Kidney (tissue), 14 donors: ENCODE measurements around the gene LBH. TPM values are rescaled to one million over a fixed set of nuclear protein-coding genes. Genes with fewer than 3 reads are reported as not detected.

Experiments
- DNase-seq, 5 donors: peaks; one replicate each; pipeline ENCODE4 v3.0.0-alpha.2; 2013 to 2020
- FAIRE-seq: peaks from 2 replicates; lab custom pipeline; 2012; peaks lifted over from hg19 to GRCh38; lab: Jason Lieb, UNC
- H3K27ac ChIP-seq, 2 donors: one replicate each; pipeline ENCODE4 v1.7.0; 2013; ENCODE audit warnings: low read depth in 2 of 2, low read length in 2 of 2, inconsistent platforms in 1 of 2
- H3K27me3 ChIP-seq: one replicate; pipeline ENCODE4 v1.7.1; 2013; ENCODE audit warnings: low read length, inconsistent platforms; ENCODE audit not compliant: control insufficient read depth, insufficient read depth
- H3K36me3 ChIP-seq, 3 donors: one replicate each; pipeline versions ENCODE4 v1.7.0 to v1.7.1; 2013; ENCODE audit warnings: low read length in 3 of 3, control low read depth in 1 of 3, inconsistent platforms in 1 of 3; ENCODE audit not compliant: insufficient read depth in 3 of 3, control insufficient read depth in 2 of 3
- H3K4me1 ChIP-seq, 3 donors: one replicate each; pipeline versions ENCODE4 v1.7.0 to v1.7.1; 2013; ENCODE audit warnings: low read length in 3 of 3, inconsistent platforms in 1 of 3, low read depth in 1 of 3; ENCODE audit not compliant: control insufficient read depth in 2 of 3, insufficient read depth in 2 of 3
- H3K4me3 ChIP-seq, 3 donors: one replicate each; pipeline versions ENCODE4 v1.7.0 to v1.8.1; 2013; ENCODE audit warnings: low read length in 3 of 3, control low read depth in 1 of 3, inconsistent platforms in 1 of 3
- H3K9ac ChIP-seq, 3 donors: one replicate each; pipeline versions ENCODE4 v1.7.0 to v1.7.1; 2013; ENCODE audit warnings: low read length in 3 of 3, control low read depth in 1 of 3, inconsistent platforms in 1 of 3
- H3K9me3 ChIP-seq, 3 donors: one replicate each; pipeline versions ENCODE4 v1.7.0 to v1.7.1; 2013; ENCODE audit warnings: low read length in 3 of 3, control low read depth in 1 of 3, inconsistent platforms in 1 of 3; ENCODE audit not compliant: control insufficient read depth in 2 of 3, insufficient read depth in 1 of 3
- intact Hi-C: fragments of 100-400 bp; cut with DNase I; formaldehyde crosslinking; loops from one replicate; pipeline ENCODE4 v1.11.1; 2022
- polyA plus RNA-seq: library from polyadenylated mRNA; stranded (reverse); fragments of 350-450 nt; fragmentation: Illumina TruSeq; extraction: RNeasy Lipid Tissue Mini Kit (QIAGEN cat#74804); gene quantifications from one replicate; pipeline ENCODE4 v1.2.3, GENCODE V29; 2014; ENCODE audit warnings: low read depth, low replicate concordance; ENCODE audit not compliant: insufficient read depth
- total RNA-seq: library from RNA; stranded (reverse); fragmentation: NEBNext Ultra II Directional; extraction: Animal tissue kit (Norgen Biotek cat#: 25700); gene quantifications from one replicate; pipeline ENCODE4 v1.2.1, GENCODE V29; 2021
- TF ChIP-seq, protein P1 (sequence below): IDR thresholded peaks from 3 replicates; pipeline ENCODE4 v1.5.1; 2012; ENCODE audit warnings: mild to moderate bottlenecking, moderate library complexity, borderline replicate concordance; ENCODE audit not compliant: insufficient read depth; ENCODE audit errors: extremely low read depth
- donor health status: control.
- donor health status: control.
- donor health status: control.
- donor health status: control.
- donor health status: control.
- donor health status: DM: yes; HTN: yes; CAD: no.
- donor health status: Normal renal cell carcinoma (clear cell type).

LBH gene
- total and polyA plus RNA-seq, 2 donors from 2014 or later = 27.2 to 81.9 TPM

DNA sequence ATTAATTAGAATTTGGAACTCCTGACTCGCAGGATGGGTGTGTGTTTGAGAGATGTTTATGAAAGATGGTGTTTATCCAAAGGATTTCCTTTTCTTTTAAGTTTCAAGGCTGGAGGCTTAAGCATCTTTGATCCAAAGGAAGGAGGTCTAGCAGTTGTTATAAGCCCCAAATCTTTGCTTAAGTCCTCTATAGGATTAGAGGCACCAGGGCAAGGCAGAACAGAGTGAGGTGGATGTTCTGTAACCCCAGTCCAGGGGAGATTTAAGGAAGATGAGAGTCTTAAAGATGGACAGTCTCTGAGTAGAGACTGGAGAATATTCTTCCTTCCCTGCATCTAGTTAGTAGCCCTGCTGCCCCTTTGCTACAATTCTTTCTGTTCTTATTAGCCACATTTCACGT, 17.5 kb downstream of the LBH start:
- TF ChIP-seq, protein P1, sequence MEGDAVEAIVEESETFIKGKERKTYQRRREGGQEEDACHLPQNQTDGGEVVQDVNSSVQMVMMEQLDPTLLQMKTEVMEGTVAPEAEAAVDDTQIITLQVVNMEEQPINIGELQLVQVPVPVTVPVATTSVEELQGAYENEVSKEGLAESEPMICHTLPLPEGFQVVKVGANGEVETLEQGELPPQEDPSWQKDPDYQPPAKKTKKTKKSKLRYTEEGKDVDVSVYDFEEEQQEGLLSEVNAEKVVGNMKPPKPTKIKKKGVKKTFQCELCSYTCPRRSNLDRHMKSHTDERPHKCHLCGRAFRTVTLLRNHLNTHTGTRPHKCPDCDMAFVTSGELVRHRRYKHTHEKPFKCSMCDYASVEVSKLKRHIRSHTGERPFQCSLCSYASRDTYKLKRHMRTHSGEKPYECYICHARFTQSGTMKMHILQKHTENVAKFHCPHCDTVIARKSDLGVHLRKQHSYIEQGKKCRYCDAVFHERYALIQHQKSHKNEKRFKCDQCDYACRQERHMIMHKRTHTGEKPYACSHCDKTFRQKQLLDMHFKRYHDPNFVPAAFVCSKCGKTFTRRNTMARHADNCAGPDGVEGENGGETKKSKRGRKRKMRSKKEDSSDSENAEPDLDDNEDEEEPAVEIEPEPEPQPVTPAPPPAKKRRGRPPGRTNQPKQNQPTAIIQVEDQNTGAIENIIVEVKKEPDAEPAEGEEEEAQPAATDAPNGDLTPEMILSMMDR = no peak
- H3K4me1 ChIP-seq = peaks cover 3 to 14% (median 13%) of the 10 kb centered on the region in 3 donors
- DNase-seq (no peak), FAIRE-seq (no peak)
- H3K27me3 ChIP-seq = no peaks in the 10 kb centered on the region
- no peak overlapping the region for H3K9ac ChIP-seq
- H3K27ac ChIP-seq = no peak overlapping the region
- peaks cover 0 to 2% (median 0%) of the 10 kb centered on the region in 3 donors for H3K36me3 ChIP-seq
- no peaks in the 10 kb centered on the region for H3K9me3 ChIP-seq
- H3K4me3 ChIP-seq = no peak overlapping the region
- intact Hi-C loops = no loop called here

DNA sequence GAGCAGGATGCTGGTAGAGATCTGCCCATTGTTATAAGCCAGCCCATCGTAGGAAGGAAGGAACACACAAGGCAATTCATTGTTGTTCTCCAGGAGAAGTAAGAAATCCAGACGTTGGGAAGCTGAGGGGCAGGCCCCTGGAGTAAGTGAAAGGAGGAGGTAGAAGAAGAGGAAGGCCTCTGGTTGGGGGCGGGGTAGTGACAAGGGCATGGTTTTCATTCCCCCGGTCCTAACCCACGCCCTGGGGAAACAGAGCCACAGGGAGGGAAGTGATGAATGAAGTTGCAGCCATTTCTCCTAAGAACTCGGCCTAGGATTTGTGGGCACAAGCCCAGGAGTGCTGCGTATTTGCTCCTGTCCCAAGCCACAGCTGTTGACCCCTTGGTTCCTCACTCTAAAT, 18.0 kb downstream of the LBH start:
- H3K4me1 ChIP-seq = peaks cover 3 to 17% (median 16%) of the 10 kb centered on the region in 3 donors

DNA sequence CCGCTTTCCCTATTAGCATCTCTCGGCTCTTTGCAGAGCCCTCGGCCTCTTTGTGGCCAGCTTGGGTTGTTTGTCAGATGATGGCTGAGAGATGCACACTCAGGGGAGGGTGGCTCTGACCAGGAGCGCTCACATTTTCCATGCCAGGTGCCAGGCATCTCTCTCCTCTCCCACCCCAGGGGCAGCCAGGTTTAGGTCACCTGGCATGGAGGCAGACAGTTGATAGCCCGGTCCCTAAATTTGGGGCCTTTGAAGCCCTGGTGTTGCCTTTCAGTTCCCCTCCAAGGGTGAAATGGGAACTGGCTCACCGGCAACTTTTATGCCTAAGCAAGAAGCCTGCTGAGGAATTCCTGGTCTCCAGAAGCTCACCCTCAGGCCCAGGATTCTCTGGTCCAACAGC, 19.1 kb downstream of the LBH start:
- Histone ChIP-seq H3K4me3 (no peak overlapping the region), H3K27ac (no peak overlapping the region), H3K9ac (no peak overlapping the region), H3K36me3 (no peaks in the 10 kb centered on the region), H3K9me3 (no peaks in the 10 kb centered on the region), H3K4me1 (peaks cover 3 to 26% (median 16%) of the 10 kb centered on the region in 3 donors), H3K27me3 (no peaks in the 10 kb centered on the region)
- DNase-seq = no peak
- intact Hi-C loops = no loop called here
- no peak for FAIRE-seq
- TF ChIP-seq, protein P1 = no peak

More for the DNA sequence above, 18.0 kb downstream of the LBH start:
- DNase-seq (no peak), FAIRE-seq (no peak)
- Histone ChIP-seq H3K4me3 (no peak overlapping the region), H3K27ac (no peak overlapping the region), H3K9me3 (no peaks in the 10 kb centered on the region), H3K9ac (no peak overlapping the region), H3K36me3 (peaks cover 0 to 2% (median 0%) of the 10 kb centered on the region in 3 donors), H3K27me3 (no peaks in the 10 kb centered on the region)
- TF ChIP-seq, protein P1 = no peak
- intact Hi-C loops = no loop called here
